Ovary (tissue), 3 donors: Measurements from ENCODE around the gene RERE.

ENCODE experiments used
- EP300 ChIP-seq: sonication (generic); formaldehyde crosslinking; IDR thresholded peaks from one replicate; pipeline ENCODE4 v1.6.1; 2017; ENCODE audit warnings: antibody characterized with exemption
- POLR2A ChIP-seq: fragments of 450-650 bp; IDR thresholded peaks from one replicate; pipeline ENCODE4 v1.6.1; 2017; ENCODE audit warnings: antibody characterized with exemption, mild to moderate bottlenecking, moderate library complexity
- TF ChIP-seq, protein P1 (sequence below), 3 donors: fragments of 450-650 bp in 2 of 3; fragments of 200-600 bp in 1 of 3; IDR thresholded peaks; one replicate each; pipeline versions ENCODE4 v1.5.1 to v1.8.0; 2016 to 2022; ENCODE audit warnings: antibody characterized with exemption in 3 of 3, mild to moderate bottlenecking in 1 of 3
- donor health status: DM: no; HTN: no; CAD: no.

DNA sequence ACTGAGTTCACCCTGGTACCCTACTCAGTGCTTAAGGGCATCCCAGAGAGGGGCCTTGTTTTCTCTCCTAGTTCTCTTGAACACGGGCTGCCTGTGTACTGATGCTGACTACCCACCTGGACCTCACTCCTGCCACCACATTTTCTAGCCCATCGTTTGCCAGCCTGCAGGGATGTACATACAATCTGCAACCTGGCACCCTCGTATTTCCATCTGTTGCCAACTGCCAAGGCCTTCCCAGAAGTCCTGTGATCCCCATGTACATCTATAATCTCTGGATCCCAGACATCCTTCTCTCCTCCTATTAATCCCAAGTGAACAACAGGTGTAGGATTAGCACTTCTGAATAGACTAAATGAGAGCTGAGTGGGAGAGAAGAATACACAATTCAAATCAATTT is 287.5 kb downstream of the RERE start:
- no peak for TF ChIP-seq POLR2A
- TF ChIP-seq, protein P1, sequence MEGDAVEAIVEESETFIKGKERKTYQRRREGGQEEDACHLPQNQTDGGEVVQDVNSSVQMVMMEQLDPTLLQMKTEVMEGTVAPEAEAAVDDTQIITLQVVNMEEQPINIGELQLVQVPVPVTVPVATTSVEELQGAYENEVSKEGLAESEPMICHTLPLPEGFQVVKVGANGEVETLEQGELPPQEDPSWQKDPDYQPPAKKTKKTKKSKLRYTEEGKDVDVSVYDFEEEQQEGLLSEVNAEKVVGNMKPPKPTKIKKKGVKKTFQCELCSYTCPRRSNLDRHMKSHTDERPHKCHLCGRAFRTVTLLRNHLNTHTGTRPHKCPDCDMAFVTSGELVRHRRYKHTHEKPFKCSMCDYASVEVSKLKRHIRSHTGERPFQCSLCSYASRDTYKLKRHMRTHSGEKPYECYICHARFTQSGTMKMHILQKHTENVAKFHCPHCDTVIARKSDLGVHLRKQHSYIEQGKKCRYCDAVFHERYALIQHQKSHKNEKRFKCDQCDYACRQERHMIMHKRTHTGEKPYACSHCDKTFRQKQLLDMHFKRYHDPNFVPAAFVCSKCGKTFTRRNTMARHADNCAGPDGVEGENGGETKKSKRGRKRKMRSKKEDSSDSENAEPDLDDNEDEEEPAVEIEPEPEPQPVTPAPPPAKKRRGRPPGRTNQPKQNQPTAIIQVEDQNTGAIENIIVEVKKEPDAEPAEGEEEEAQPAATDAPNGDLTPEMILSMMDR (IDR thresholded peaks at IDR 0.05): no peak
- TF ChIP-seq EP300: no peak
